Spinal cord (tissue), 10 donors: Measurements from ENCODE around the gene SBDS. TPM values are rescaled to one million over a fixed set of nuclear protein-coding genes. Genes with fewer than 3 reads are reported as not detected.

ENCODE experiments used
- DNase-seq, 6 donors: peaks; one replicate each; pipeline versions ENCODE4 v3.0.0 to v3.0.0-alpha.2; 2013 to 2015; ENCODE audit warnings: low spot score in 6 of 6, low read depth in 4 of 6
- H3K27ac ChIP-seq: one replicate; pipeline ENCODE4 v1.5.1; 2013; ENCODE audit warnings: low read depth, low read length, control low read depth
- H3K27me3 ChIP-seq: one replicate; pipeline ENCODE4 v1.6.1; 2013; ENCODE audit warnings: low read length; ENCODE audit not compliant: control insufficient read depth, insufficient read depth
- H3K36me3 ChIP-seq: one replicate; pipeline ENCODE4 v1.6.1; 2013; ENCODE audit warnings: low read length; ENCODE audit not compliant: control insufficient read depth, insufficient read depth
- H3K4me1 ChIP-seq: one replicate; pipeline ENCODE4 v1.6.1; 2013; ENCODE audit warnings: low read length; ENCODE audit not compliant: control insufficient read depth, insufficient read depth
- H3K4me3 ChIP-seq: one replicate; pipeline ENCODE4 v1.5.1; 2013; ENCODE audit warnings: low read depth, low read length, control low read depth
- H3K9me3 ChIP-seq: one replicate; pipeline ENCODE4 v1.6.1; 2013; ENCODE audit warnings: low read length; ENCODE audit not compliant: control insufficient read depth, insufficient read depth
- WGBS: methylation state at CpG from one replicate; pipeline ENCODE4 v1.1.5; 2013; ENCODE audit warnings: missing lambda C conversion rate; ENCODE audit not compliant: insufficient coverage; 5-methylcytosine and 5-hydroxymethylcytosine counted together
- polyA plus RNA-seq, 2 donors: library from polyadenylated mRNA; unstranded; fragments of 120-200 nt; gene quantifications; one replicate each; pipeline ENCODE4 v1.2.1, GENCODE V29; 2013; ENCODE audit not compliant: insufficient read length in 2 of 2
- small RNA-seq: library from RNA; depleted of rRNA; stranded (forward); fragments of <200 nt; gene quantifications from one replicate; pipeline ENCODE3, GENCODE V24; 2014; ENCODE audit warnings: low replicate concordance
- total RNA-seq, 2 donors: library from RNA; depleted of rRNA in 1 of 2; stranded (reverse); fragments of 120-200 nt in 1 of 2; fragments of >200 nt in 1 of 2; gene quantifications; one replicate each; pipeline versions ENCODE4 v1.2.3 to v1.2.4, GENCODE V29; 2013 to 2014
- donor health status: healthy.

Gene SBDS
- total and polyA plus RNA-seq, 4 donors: 78.3 to 140 (median 127) TPM

DNA sequence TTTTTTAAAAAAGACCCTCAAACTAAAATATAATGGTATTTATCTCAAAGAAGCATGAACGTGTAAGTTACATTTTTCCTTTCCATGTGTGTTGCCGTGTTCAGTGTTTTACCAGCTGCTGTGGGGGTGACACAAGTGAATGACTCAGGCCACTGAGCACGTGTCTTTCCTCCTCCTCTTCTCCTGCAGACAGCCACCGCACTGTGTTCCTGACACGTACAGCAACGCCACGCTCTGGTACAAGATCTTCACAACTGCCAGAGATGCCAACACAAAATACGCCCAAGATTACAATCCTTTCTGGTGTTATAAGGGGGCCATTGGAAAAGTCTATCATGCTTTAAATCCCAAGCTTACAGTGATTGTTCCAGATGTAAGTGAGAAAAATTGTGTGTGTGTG is 44.6 kb downstream of the SBDS start:
- Histone ChIP-seq H3K27me3 (no peaks in the 10 kb centered on the region), H3K27ac (no peak overlapping the region), H3K4me1 (no peaks in the 10 kb centered on the region), H3K9me3 (no peaks in the 10 kb centered on the region), H3K36me3 (peaks cover 74% of the 10 kb centered on the region), H3K4me3 (no peak overlapping the region)
- WGBS: 100% methylated on average over 2 of the region's 8 CpGs
- DNase-seq: no peak

DNA sequence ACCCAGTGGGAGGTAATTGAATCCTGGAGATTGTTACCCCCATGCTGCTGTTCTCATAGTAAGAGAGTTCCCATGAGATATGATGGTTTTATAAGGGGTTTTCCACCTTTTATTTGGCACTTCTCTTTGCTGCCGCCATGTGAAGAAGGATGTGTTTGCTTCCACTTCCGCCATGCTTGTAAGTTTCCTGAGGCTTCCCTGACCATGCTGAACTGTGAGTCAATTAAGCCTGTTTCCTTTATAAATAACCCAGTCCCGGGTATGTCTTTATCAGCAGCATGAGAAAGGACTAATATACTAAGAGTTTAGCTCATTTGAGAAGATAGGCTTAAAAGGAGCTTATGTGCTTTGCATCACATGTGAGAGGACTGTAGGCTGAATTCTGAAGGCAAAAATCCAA is 45.1 kb downstream of the SBDS start:
- no peak overlapping the region for H3K4me3 ChIP-seq
- H3K9me3 ChIP-seq: no peaks in the 10 kb centered on the region
- H3K27me3 ChIP-seq: no peaks in the 10 kb centered on the region
- H3K4me1 ChIP-seq: no peaks in the 10 kb centered on the region
- peaks cover 74% of the 10 kb centered on the region for H3K36me3 ChIP-seq
- no CpG with 5 or more reads among the region's 3 CpGs for WGBS
- DNase-seq: no peak
- H3K27ac ChIP-seq: no peak overlapping the region

DNA sequence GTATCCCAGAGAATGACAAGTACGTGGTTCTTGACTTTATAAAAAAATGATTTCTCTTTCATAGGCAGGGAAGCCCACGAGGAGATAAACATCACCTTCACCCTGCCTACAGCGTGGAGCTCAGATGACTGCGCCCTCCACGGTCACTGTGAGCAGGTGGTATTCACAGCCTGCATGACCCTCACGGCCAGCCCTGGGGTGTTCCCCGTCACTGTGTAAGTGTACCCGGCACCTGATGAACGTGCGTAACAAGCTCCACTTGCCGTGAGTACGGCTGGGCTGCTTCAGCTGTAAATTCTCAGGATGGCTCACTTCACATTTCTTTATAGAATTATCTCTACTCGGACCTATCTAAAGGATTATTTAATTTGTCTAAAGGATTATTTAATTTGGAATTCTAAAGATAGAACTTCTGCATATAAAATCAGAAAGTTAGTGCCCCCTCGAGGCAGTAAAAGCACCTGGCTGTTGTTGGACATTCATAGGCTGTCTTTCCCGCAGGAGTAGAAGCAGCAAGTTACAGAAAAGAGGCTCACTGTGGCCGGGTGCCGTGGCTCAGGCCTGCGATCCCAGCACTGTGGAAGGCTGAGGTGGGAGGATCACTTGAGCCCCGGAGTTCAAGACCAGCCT is 46.8 kb downstream of the SBDS start:
- DNase-seq: no peak
- no peak overlapping the region for H3K4me3 ChIP-seq
- no peaks in the 10 kb centered on the region for H3K9me3 ChIP-seq
- H3K36me3 ChIP-seq: peaks cover 65% of the 10 kb centered on the region
- H3K27ac ChIP-seq: no peak overlapping the region
- 93% methylated on average over 9 of the region's 19 CpGs for WGBS
- H3K27me3 ChIP-seq: no peaks in the 10 kb centered on the region
- H3K4me1 ChIP-seq: no peaks in the 10 kb centered on the region

DNA sequence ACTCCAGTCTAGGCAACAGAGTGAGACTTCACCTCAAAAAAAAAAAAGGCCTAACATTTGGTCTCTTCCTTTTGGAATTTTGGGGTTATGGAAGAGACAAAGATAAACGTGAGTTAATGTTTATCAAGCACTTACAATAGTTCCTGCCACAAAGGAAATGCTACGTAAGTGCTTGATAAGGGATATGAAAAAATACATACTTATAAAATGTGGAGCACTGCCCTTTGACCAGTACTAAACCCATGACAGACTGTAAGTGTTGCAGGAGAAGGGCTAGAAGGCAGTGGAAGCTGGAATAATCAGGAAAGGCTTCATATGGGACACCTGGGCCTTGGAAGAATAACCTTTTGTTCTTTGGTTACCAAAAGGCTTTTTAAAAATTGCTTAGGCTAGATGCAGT is 48.8 kb downstream of the SBDS start:
- H3K27me3 ChIP-seq: no peaks in the 10 kb centered on the region
- H3K4me3 ChIP-seq: no peak overlapping the region
- no CpG with 5 or more reads among the region's 2 CpGs for WGBS
- no peak overlapping the region for H3K27ac ChIP-seq
- H3K36me3 ChIP-seq: peaks cover 61% of the 10 kb centered on the region
- no peak for DNase-seq
- H3K4me1 ChIP-seq: no peaks in the 10 kb centered on the region
- H3K9me3 ChIP-seq: no peaks in the 10 kb centered on the region

DNA sequence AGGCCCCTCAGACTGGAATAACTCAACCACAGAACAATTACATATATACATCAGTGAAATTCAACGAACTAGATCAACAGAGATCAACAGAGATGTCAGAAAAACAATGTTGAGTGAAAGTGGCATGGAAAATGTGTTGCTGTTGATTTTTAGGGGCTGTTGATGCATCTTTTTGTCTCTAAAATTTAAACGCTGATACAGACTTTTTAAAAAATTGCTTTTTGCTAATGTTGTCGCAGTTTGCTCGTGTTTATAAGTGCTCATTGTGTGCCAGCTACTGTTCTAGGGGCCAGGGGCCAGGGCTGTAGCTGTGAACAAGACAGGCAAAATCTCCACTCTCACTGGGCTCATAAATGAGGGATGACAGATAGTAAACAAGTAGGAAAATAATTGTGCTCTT is 56.1 kb downstream of the SBDS start:
- Histone ChIP-seq H3K27ac (no peak overlapping the region), H3K36me3 (peaks cover 15% of the 10 kb centered on the region), H3K9me3 (peaks cover 1% of the 10 kb centered on the region), H3K4me3 (no peak overlapping the region), H3K4me1 (no peaks in the 10 kb centered on the region), H3K27me3 (no peaks in the 10 kb centered on the region)
- 89% methylated on average over 3 of the region's 4 CpGs for WGBS
- no peak for DNase-seq

DNA sequence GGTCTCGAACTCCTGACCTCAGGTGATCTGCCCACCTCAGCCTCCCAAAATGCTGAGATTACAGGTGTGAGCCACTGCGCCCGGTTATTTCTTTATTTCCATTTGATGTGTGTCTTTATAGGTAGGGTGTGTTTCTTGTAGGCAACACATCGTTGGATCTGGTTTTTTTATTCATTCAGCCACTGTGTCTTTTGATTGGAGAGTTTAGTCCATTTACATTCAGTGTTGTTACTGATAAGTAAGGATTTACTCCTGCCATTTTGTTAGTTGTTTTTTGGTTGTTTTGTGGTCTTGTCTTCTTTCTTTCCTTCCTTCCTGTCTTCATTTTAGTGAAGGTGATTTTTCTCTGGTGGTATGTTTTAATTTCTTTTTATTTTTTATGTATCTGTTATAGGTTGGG is 57.4 kb downstream of the SBDS start:
- 100% methylated on average over 1 of the region's 4 CpGs for WGBS
- H3K9me3 ChIP-seq: peaks cover 1% of the 10 kb centered on the region

More for the DNA sequence above, 57.4 kb downstream of the SBDS start:
- H3K36me3 ChIP-seq: peaks cover 10% of the 10 kb centered on the region
- H3K27ac ChIP-seq: no peak overlapping the region
- H3K27me3 ChIP-seq: no peaks in the 10 kb centered on the region
- no peak overlapping the region for H3K4me3 ChIP-seq
- no peak for DNase-seq
- no peaks in the 10 kb centered on the region for H3K4me1 ChIP-seq

Small RNAs within 50 kb of the gene (small RNA-seq; reads per million reads assigned to genes)
- not detected for gene RN7SL43P

Other genes starting within 250 kb of the SBDS start
- gene TMEM248, start 74.4 kb downstream of the SBDS start, total RNA-seq: 100 to 1,000 TPM in 1 of 2 donors, 10 to 100 TPM in 1; 80.6 to 101 TPM
- 10 to 100 TPM; 68.2 to 71.8 TPM for gene TMEM248, start 74.4 kb downstream of the SBDS start, polyA plus RNA-seq
- gene TYW1, start 1.2 kb upstream of the SBDS start, total RNA-seq: 10 to 100 TPM; 20.2 to 26.7 TPM
- gene TYW1, start 1.2 kb upstream of the SBDS start, polyA plus RNA-seq: 10 to 100 TPM; 14.8 to 16.5 TPM